Calu3 (cell line): ENCODE data around the gene LEF1. TPM values are rescaled to one million over a fixed set of nuclear protein-coding genes. Genes with fewer than 3 reads are reported as not detected.

Experiments
- BruUV-seq: library from RNA; stranded (reverse); fragments of 400-500 nt; replicated peaks from 2 replicates; lab custom pipeline; 2021; lab: Mats Ljungman, UMichigan
- CTCF ChIA-PET: fragments of 300-600 bp; sonication (Branson Sonifier 250); formaldehyde crosslinking; loops from one replicate; lab custom pipeline; 2022; ENCODE audit warnings: antibody characterized with exemption; lab: Charles Lee
- DNase-seq: peaks from one replicate; pipeline ENCODE4 v3.0.0; 2022
- H3K27ac Mint-ChIP-seq: one replicate; pipeline ENCODE4 v1.8.0; 2022; ENCODE audit warnings: mixed read lengths; ENCODE audit not compliant: unreplicated experiment
- H3K27me3 Mint-ChIP-seq: one replicate; pipeline ENCODE4 v1.8.0; 2022; ENCODE audit warnings: mixed read lengths; ENCODE audit not compliant: unreplicated experiment
- H3K36me3 Mint-ChIP-seq: one replicate; pipeline ENCODE4 v1.8.0; 2022; ENCODE audit warnings: mild to moderate bottlenecking, moderate library complexity, mixed read lengths; ENCODE audit not compliant: insufficient read depth, unreplicated experiment
- H3K4me1 Mint-ChIP-seq: one replicate; pipeline ENCODE4 v1.8.0; 2022; ENCODE audit warnings: mild to moderate bottlenecking, low read depth, mixed read lengths; ENCODE audit not compliant: unreplicated experiment
- H3K4me3 Mint-ChIP-seq: one replicate; pipeline ENCODE4 v1.8.0; 2022; ENCODE audit warnings: mild to moderate bottlenecking, low read depth, moderate library complexity, mixed read lengths; ENCODE audit not compliant: unreplicated experiment
- H3K9me3 Mint-ChIP-seq: one replicate; pipeline ENCODE4 v1.8.0; 2022; ENCODE audit warnings: low read depth, mixed read lengths; ENCODE audit not compliant: unreplicated experiment
- CTCF ChIP-seq: fragments of 200-600 bp; IDR thresholded peaks from one replicate; pipeline ENCODE4 v1.8.0; 2022; ENCODE audit warnings: antibody characterized with exemption; ENCODE audit not compliant: unreplicated experiment
- intact Hi-C: fragments of 100-400 bp; cut with micrococcal nuclease; formaldehyde crosslinking; loops from one replicate; pipeline ENCODE4 v1.10.0; 2022; ENCODE audit not compliant: unreplicated experiment
- total RNA-seq: library from RNA; stranded (reverse); gene quantifications from 2 replicates; pipeline ENCODE4 v1.2.3, GENCODE V29; 2022

The LEF1 gene
- total RNA-seq, 1 experiment from 2014 or later: not detected

GRCh38 chr4:108045687-108046024 is 123.1 kb downstream of the LEF1 start:
- no TSS peak for BruUV-seq
- DNase-seq: no peak
- Mint-ChIP-seq H3K9me3 (no peaks in the 10 kb centered on the region), H3K4me1 (no peaks in the 10 kb centered on the region), H3K36me3 (no peaks in the 10 kb centered on the region), H3K27ac (no peak overlapping the region), H3K4me3 (no peak overlapping the region), H3K27me3 (no peaks in the 10 kb centered on the region)
- CTCF ChIA-PET: no interaction called here
- TF ChIP-seq CTCF: no peak
- intact Hi-C loops: no loop called here

GRCh38 chr4:108044951-108045686 is 123.6 kb downstream of the LEF1 start:
- Mint-ChIP-seq H3K4me1 (no peaks in the 10 kb centered on the region), H3K27me3 (no peaks in the 10 kb centered on the region), H3K9me3 (no peaks in the 10 kb centered on the region), H3K36me3 (no peaks in the 10 kb centered on the region), H3K4me3 (no peak overlapping the region), H3K27ac (no peak overlapping the region)
- no TSS peak for BruUV-seq
- DNase-seq: no peak
- intact Hi-C loops: no loop called here
- TF ChIP-seq CTCF: no peak
- CTCF ChIA-PET: no interaction called here

- DNase-seq: no peak
- CTCF ChIA-PET: no interaction called here
- no TSS peak for BruUV-seq
- intact Hi-C loops: no loop called here
- H3K36me3 Mint-ChIP-seq: no peaks in the 10 kb centered on the region
- TF ChIP-seq CTCF: no peak
- H3K27me3 Mint-ChIP-seq: no peaks in the 10 kb centered on the region
- H3K4me1 Mint-ChIP-seq: no peaks in the 10 kb centered on the region
- no peak overlapping the region for H3K27ac Mint-ChIP-seq
- no peaks in the 10 kb centered on the region for H3K9me3 Mint-ChIP-seq
- H3K4me3 Mint-ChIP-seq: no peak overlapping the region
Observed at GRCh38 chr4:108043526-108043925, 125.2 kb downstream of the LEF1 start.

GRCh38 chr4:108042927-108043326 is 125.8 kb downstream of the LEF1 start:
- Mint-ChIP-seq H3K4me3 (no peak overlapping the region), H3K4me1 (no peaks in the 10 kb centered on the region), H3K36me3 (no peaks in the 10 kb centered on the region), H3K9me3 (no peaks in the 10 kb centered on the region), H3K27ac (no peak overlapping the region), H3K27me3 (no peaks in the 10 kb centered on the region)
- no peak for TF ChIP-seq CTCF
- CTCF ChIA-PET: no interaction called here
- intact Hi-C loops: no loop called here
- DNase-seq: no peak
- no TSS peak for BruUV-seq
